B cell (primary cell): ENCODE results near the gene AP1G1.

ENCODE experiments used
- CTCF ChIP-seq: fragments of 200-600 bp; IDR thresholded peaks from one replicate; pipeline ENCODE4 v1.8.0; 2022; ENCODE audit warnings: antibody characterized with exemption, mild to moderate bottlenecking
- EZH2 ChIP-seq: IDR thresholded peaks from 2 replicates; pipeline ENCODE4 v1.6.1; 2012; ENCODE audit warnings: borderline replicate concordance, low read depth, mild to moderate bottlenecking, moderate library complexity, low read length; ENCODE audit not compliant: insufficient read depth, poor library complexity, severe bottlenecking

GRCh38 chr16:71794943-71795342 lies 13.7 kb downstream of the AP1G1 start:
- TF ChIP-seq CTCF (no peak), EZH2 (no peak)
